Measurements from ENCODE around the gene IRAK2. TPM values are rescaled to one million over a fixed set of nuclear protein-coding genes. Genes with fewer than 3 reads are reported as not detected.
A peak's percentile ranks its signal among the peaks of the same experiment; 100 is the strongest.

IRAK2 gene
- polyA plus RNA-seq, 1 experiment: 2.5 TPM

DNA sequence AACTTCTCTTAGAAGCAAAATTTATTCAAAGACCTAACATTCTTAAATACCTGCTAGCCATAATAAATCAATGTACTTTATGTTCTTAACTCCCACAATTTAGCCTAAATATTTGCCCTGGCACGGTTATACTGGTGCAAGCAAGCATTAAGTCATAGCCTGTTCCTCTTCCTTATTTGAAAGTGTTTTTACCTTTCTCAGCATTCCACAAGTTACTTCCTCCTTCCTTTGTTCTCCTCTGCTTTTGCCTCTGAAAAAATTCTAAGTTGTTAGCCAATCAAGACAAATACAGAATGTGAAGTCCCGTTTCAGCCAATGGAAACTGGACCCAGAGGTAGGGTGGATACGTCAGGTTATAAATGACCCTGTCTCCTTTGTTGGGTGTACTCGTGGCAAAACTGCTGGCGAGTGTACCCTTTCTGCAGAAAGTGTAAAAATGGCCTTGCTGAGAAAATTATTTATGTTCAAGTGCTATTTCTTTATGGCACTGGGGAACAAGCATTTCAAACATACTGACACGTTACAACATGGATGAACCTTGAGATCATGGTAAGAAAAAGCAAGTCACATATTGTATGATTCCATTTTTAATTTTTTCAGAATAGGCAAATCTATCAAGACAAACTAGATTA, 80.5 kb downstream of the IRAK2 start:
- ChIA-PET CTCF (no interaction called here), POLR2A (no interaction called here)
- TF ChIP-seq, protein P1, sequence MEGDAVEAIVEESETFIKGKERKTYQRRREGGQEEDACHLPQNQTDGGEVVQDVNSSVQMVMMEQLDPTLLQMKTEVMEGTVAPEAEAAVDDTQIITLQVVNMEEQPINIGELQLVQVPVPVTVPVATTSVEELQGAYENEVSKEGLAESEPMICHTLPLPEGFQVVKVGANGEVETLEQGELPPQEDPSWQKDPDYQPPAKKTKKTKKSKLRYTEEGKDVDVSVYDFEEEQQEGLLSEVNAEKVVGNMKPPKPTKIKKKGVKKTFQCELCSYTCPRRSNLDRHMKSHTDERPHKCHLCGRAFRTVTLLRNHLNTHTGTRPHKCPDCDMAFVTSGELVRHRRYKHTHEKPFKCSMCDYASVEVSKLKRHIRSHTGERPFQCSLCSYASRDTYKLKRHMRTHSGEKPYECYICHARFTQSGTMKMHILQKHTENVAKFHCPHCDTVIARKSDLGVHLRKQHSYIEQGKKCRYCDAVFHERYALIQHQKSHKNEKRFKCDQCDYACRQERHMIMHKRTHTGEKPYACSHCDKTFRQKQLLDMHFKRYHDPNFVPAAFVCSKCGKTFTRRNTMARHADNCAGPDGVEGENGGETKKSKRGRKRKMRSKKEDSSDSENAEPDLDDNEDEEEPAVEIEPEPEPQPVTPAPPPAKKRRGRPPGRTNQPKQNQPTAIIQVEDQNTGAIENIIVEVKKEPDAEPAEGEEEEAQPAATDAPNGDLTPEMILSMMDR (IDR thresholded peaks at IDR 0.05; ENCODE audit: insufficient read depth, low read depth, low read length): no peak
- H3K4me3 ChIP-seq (ENCODE audit: low read depth, low read length): no peak overlapping the region
- no peaks in the 10 kb centered on the region for H3K36me3 ChIP-seq (ENCODE audit: control insufficient read depth, insufficient read depth, low read length)
- no peaks in the 10 kb centered on the region for H3K27me3 ChIP-seq (ENCODE audit: control insufficient read depth, insufficient read depth, low read length)
- DNase-seq (ENCODE audit: low read depth): no peak

DNA sequence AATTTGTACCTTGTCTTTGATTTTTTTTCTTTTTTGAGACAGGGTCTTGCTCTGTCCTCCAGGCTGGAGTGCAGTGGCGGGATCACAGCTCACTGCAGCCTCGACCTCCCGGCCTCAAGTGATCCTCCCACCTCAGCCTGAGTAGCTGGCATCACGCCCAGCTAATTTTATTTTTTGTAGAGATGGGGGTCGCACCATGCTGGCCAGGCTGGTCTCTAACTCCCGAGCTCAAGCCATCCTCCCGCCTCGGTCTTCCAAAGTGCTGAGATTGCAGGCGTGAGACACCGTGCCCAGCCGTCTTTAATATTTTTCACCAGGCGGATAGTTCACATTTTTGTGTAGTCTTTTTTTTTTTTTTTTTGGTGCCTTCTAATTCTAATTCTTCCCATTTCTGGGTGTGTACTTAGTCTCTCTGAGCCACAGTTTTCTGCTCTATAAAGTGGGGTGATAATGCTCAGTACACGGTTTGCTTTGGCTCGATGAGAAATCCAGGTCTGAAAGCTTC, 83.0 kb downstream of the IRAK2 start:
- TF ChIP-seq, protein P1 (IDR thresholded peaks at IDR 0.05; ENCODE audit: insufficient read depth, low read depth, low read length): no peak
- no peaks in the 10 kb centered on the region for H3K27me3 ChIP-seq (ENCODE audit: control insufficient read depth, insufficient read depth, low read length)
- CTCF ChIA-PET: interaction anchor here (0.7 to 1.1 kb wide), 2 partner anchors 87 to 301 kb away, joined by 3 read pairs; no protein-coding TSS in a partner anchor
- peak overlapping the region; percentile 59 for H3K4me3 ChIP-seq (ENCODE audit: low read depth, low read length)
- DNase-seq (ENCODE audit: low read depth): no peak
- no peaks in the 10 kb centered on the region for H3K36me3 ChIP-seq (ENCODE audit: control insufficient read depth, insufficient read depth, low read length)
- POLR2A ChIA-PET: interaction anchor here (0.6 kb wide), 2 partner anchors 49 to 248 kb away, joined by 3 to 15 read pairs; no protein-coding TSS in a partner anchor

DNA sequence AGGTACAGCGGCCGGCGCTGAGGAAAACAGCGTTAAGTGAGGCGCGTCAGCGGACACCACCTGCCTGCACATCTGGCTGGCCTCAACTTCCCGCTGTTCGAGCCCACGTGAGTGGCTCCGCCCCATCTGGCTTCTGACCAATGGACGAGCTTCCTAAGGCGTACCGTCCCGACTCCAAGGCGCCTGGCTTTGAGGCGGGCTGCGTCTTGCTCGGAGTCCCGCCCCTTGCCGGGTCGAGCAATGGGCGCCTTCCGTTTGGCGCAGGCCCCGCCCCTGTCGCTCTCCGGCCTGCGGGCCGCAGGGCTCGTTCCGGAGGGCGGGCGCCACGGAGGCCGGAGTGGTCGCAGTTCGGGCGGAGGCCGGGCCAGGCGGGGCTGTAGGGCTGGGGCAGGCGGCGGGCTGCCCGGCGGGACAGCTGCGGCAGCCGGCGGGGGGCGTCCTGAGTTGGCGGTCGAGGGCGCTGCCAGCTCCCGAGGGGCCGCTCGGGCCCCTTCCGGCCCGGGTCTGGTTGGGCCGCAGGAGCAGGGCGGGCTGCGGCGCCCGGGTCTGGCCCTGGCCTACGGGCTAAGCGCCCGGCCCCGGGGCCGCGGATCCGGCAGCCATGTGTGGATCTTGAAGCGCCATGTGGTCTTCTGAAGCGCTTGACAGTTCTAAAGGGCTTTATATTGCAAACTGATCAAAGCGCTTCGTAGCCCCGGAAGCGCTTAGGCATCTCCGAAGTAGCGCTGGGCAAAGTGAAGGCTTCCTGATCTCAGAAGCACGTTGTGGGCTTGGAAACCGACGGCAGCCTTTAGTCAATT, 83.7 kb downstream of the IRAK2 start, which contains the start of gene TATDN2:
Gene TATDN2, plus strand, starts transcription at position 276 of the 800 bp plus-strand sequence. CDS start 742 bp downstream, outside the sequence.
- H3K4me3 ChIP-seq (ENCODE audit: low read depth, low read length): peak within 1 kb of the TSS; percentile 59
- POLR2A ChIA-PET: interaction anchor here (0.6 kb wide), 2 partner anchors 49 to 249 kb away, joined by 3 to 15 read pairs; no protein-coding TSS in a partner anchor
- CTCF ChIA-PET: interaction anchor here (0.7 to 2.3 kb wide), 3 partner anchors 15 to 302 kb away, joined by 3 to 10 read pairs (median 3); no protein-coding TSS in a partner anchor
- peak; percentile 78 for DNase-seq (ENCODE audit: low read depth)
- no peaks in the 10 kb centered on the region for H3K27me3 ChIP-seq (ENCODE audit: control insufficient read depth, insufficient read depth, low read length)
- TF ChIP-seq, protein P1 (IDR thresholded peaks at IDR 0.05; ENCODE audit: insufficient read depth, low read depth, low read length): no peak
- peaks cover 3% of the 10 kb centered on the region for H3K36me3 ChIP-seq (ENCODE audit: control insufficient read depth, insufficient read depth, low read length)

DNA sequence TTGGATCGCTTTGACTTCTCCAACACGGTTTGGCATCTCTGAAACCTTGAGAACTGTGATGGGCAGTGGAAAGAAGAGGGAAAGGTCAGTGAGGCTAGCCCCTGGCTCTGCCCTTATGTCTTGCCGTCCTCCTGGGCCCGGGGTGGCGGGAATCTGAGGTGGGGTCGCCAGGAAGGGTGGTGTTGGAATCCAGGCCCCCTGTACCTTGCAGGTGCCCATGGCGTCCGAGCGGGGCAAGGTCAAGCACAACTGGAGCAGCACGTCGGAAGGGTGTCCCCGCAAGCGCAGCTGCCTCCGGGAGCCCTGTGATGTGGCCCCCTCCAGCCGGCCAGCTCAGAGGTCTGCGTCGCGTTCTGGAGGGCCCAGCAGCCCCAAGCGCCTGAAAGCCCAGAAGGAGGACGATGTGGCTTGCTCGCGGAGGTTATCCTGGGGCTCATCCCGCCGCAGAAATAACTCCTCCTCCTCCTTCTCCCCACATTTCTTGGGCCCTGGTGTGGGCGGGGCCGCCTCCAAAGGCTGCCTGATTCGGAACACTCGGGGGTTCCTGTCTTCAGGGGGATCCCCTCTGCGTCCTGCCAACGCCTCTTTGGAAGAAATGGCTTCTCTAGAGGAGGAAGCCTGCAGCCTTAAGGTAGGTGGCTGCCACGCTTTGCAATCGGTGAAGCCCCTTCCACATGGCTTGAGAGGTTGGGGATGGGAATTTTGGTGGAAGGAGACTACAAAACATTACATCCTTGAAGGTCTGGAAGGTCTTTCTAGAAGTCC, 84.4 kb downstream of the IRAK2 start:
- Histone ChIP-seq H3K36me3 (ENCODE audit: control insufficient read depth, insufficient read depth, low read length) (peaks cover 8% of the 10 kb centered on the region), H3K4me3 (ENCODE audit: low read depth, low read length) (peak overlapping the region; percentile 59), H3K27me3 (ENCODE audit: control insufficient read depth, insufficient read depth, low read length) (no peaks in the 10 kb centered on the region)
- TF ChIP-seq, protein P1 (IDR thresholded peaks at IDR 0.05; ENCODE audit: insufficient read depth, low read depth, low read length): no peak
- POLR2A ChIA-PET: no interaction called here
- CTCF ChIA-PET: interaction anchor here (2.3 kb wide), 1 partner anchor 14 kb away, joined by 10 read pairs; no protein-coding TSS in a partner anchor
- DNase-seq (ENCODE audit: low read depth): no peak
